Thyroid gland (tissue), 4 donors: ENCODE data around the gene ZBTB7C.

Source experiments
- CTCF ChIP-seq, 6 experiments: fragments of 200-600 bp in 3 of 6; fragments of 450-650 bp in 3 of 6; sonication (generic) in 3 of 6; IDR thresholded peaks; one replicate each; pipeline ENCODE4 v1.5.1; 2016 to 2019; ENCODE audit warnings: antibody characterized with exemption in 6 of 6, mild to moderate bottlenecking in 2 of 6, inconsistent platforms in 1 of 6, moderate library complexity in 1 of 6
- POLR2A ChIP-seq, 2 donors: fragments of 450-650 bp; IDR thresholded peaks; one replicate each; pipeline ENCODE4 v1.6.1; 2017; ENCODE audit warnings: antibody characterized with exemption in 2 of 2, mild to moderate bottlenecking in 2 of 2, moderate library complexity in 1 of 2

- TF ChIP-seq POLR2A (IDR thresholded peaks at IDR 0.05) (no peak), CTCF (IDR thresholded peaks at IDR 0.05) (no peak)
These were observed 330.7 kb downstream of the ZBTB7C start for GRCh38 chr18:48078448-48078847.
